ENCODE data around the gene PDE11A.
"Not testable (repeated sequence)": the region's sequence is repeated elsewhere in the genome, so short reads cannot be mapped to it uniquely, and the experiment has no call there.

The PDE11A gene

GRCh38 chr2:177881921-177882320 lies 190.7 kb downstream of the PDE11A start:
- no peak for DNase-seq

- no peak for DNase-seq
These were observed 191.4 kb downstream of the PDE11A start for GRCh38 chr2:177881008-177881747.

DNA sequence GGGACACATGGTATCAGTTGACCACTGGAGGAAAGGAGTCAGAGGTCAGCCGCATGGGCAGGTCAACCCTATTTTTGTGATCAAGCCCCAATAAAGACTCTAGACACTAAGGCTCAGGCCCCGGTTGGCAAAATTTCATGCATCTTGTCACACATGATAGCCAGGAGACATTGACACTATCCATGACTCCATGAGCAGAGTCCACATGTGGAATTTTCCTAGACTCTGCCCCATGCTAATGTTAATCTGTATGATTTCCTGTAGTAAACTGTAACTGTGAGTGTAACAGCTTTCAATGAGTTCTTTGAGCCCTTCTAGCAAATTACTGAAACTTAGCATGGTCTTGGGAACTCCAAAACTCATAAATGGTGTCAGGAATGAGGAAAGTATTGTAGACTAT lies 192.3 kb downstream of the PDE11A start:
- no peak for DNase-seq

DNA sequence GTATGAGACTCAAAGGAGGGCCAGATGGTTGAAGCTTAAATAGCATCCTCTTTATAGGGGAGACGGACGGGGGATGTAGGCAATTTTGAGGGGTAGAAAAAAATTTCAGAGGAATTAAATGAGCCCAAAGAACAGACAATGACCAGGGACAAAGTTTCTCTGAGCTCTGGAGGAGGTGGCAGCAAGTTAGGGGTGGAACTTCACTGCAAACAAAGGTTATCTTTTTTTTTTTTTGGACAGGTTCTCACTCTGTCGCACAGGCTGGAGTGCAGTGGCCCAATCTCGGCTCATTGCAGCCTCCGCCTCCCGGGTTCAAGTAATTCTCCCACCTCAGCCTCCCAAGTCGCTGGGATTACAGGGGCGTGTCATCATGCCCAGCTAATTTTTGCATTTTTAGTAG lies 195.6 kb downstream of the PDE11A start:
- no peak for DNase-seq

DNA sequence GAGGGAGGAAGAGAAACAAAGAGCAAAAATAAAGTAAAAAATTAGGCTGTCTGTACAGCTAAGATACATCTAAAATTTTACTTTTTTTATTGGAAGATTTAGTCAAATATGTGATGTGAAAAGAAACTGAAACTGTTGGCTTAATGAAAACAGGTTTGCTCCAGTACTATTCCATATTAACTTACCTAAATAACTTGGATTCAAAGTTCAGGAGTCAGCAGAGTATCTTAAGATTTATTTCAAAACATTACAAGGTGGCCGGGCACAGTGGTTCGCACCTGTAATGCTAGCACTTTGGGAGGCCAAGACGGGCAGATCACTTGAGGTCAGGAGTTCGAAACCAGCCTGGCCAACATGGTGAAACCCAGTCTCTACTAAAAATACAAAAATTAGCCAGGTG lies 197.9 kb downstream of the PDE11A start:
- DNase-seq, result no peak

DNA sequence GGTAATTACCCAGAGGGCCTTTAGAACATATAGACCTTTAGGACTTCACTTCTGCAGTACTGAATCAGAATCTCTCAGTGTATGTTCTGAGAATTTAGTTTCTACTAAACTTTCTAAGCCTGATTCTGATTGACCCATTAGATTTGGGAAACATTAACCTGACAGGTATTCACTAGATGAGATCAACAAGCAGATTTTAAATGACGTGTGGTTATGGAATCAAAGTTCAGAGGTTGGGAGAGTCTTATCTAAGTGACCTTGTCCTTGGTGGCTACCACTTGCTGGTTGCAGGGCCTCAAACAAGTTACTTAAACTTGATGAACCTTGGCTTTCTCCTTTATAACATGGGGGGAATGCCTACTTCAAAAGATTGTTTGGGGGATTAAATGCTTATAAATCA lies 198.7 kb downstream of the PDE11A start:
- DNase-seq, result no peak

DNA sequence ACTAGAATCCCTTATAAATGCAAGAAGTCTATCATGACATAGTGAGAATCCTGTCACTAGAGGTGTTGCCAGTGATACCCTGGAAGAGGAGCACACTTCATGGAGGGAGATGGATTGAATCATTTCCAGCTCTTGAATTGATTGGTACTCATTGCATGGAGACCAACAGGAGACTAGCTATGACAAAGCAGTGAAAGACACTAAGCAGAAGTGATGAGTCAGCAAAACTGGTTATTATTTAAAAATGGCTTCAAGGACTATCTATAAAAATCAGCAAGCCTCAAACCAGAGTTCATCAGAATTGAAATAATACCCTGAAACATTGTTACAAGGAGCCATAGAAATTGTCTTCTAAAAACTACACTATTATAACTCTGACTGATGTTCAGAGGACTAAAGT lies 200.3 kb downstream of the PDE11A start:
- DNase-seq, result no peak

- no peak for DNase-seq
These were observed 202.7 kb downstream of the PDE11A start for GRCh38 chr2:177869912-177870311.

DNA sequence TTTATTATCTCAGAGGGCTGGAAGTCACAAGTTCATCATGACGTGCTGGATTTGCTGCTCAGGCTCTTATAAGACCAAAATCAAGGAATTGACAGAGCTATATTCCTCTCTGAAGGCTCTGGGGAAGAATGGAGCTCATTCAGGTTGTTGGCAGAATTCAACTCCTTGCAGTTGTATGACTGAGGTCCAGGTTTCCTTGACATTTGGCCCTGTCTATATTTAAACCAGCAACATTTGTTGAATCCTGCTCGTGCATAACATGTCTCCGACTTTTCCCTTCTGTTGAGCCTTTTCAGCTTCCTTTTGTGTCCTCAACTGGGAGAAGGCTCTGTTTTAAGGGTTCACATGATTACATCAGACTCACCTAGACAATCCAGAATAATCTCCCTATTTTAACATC lies 203.4 kb downstream of the PDE11A start:
- DNase-seq, result no peak

GRCh38 chr2:177868806-177869205 lies 203.8 kb downstream of the PDE11A start:
- no peak for DNase-seq

DNA sequence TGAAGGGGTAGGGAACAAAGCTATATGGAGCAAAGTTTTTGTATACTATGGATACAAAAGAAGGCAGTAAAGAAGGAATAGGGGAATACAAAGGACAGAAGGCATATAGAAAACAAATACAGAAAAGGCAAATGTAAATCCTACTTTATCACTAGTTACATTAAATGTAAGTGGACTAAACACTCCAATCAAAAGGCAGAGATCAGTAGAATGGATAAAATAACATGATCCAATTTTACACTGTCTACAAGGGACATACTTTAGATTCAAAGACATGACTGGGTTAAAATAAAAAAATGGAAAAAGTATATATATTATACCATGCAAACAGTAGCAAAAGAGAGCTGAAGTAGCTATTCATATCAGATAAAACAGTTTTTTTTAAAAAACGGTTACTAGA lies 215.0 kb downstream of the PDE11A start:
- no peak for DNase-seq

DNA sequence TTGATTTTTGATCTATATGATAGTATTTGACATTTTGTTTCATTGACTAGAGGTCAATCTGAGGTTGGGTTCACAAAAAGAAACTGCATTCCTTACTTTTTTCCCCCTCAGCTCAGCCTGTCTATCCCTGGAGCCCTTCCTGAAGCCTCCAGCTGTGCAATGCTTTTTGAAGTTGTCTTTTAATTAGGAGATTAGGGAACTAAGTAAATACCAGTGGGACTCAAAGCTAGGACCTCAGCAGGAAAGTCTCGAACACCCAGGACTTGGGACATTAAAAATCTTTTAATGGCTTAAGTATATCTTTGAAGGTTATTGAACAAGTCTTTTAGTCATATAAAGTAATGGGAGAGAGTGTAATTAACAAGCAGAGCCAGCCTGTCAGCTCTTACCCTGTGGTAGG lies 220.2 kb downstream of the PDE11A start:
- no peak for DNase-seq

GRCh38 chr2:177843188-177843587 lies 229.4 kb downstream of the PDE11A start:
- no peak for DNase-seq

- DNase-seq, result no peak
These were observed 230.3 kb downstream of the PDE11A start for GRCh38 chr2:177842243-177842642.

DNA sequence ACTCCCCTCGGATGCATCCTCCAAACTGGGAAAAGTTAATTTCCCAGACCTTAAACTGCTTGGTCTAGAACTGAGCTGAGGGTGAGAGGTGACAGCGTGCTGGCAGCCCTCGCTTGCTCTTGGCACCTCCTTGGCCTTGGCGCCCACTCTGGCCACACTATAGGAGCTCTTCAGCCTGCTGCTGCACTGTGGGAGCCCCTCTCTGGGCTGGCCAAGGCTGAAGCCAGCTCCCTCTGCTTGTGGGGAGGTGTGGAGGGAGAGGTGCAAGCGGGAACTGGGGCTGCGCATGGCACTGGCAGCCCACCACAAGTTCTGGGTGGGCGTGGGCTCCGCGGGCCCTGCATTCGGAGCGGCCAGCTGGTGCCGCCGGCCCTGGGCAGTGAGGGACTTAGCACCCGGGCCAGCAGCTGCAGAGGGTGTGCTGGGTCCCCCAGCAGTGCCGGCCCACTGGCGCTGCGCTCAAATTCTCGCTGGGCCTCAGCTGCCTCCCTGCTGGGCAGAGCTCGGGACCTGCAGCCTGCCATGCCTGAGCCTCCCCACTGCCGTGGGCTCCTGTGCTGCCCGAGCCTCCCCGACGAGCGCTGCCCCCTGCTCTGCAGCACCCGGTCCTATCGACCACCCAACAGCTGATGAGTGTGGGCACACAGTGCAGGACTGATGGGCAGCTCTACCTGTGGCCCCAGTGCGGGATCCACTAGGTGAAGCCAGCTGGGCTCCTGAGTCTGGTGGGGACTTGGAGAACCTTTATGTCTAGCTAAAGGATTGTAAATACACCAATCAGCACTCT lies 237.0 kb downstream of the PDE11A start:
- not testable (repeated sequence) for DNase-seq

DNA sequence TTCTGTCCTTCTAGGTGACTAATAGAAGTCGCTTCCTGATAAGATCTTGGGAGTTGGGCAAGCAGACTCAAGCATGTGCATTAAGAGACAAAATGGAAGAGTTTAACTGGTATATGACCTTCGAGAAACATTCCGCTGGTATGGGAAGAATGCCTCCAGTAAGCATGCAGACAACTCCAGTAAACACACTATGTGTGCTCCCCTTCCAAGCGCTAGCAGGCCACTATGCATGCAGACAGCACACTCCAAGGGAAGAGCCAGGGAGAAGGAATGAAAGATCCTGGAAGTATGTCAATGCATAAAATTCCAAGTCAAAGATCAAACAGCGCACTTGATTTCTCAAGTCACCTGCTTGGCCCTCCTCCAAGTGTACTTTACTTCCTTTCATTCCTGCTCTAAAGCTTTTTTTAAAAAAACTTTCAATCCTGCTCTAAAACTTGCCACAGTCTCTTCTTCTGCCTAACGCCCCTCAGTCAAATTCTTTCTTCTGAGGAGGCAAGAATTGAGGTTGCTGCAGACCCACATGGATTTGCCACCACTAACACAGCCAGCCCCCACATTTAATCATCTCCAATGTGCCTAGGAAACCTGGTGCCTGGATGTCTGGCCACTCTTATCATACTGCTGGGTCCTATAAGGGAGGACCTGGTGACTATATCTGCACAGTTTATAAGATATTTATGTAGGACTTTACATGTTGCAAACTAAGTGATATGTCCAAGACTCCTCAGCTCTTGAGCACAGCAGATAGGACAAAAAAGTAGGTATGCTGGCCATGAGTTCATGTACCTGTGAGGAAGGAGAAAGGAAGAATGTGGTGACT lies 239.8 kb downstream of the PDE11A start:
- DNase-seq, result no peak

- no peak for DNase-seq
These were observed 241.6 kb downstream of the PDE11A start for GRCh38 chr2:177830881-177831386.

DNA sequence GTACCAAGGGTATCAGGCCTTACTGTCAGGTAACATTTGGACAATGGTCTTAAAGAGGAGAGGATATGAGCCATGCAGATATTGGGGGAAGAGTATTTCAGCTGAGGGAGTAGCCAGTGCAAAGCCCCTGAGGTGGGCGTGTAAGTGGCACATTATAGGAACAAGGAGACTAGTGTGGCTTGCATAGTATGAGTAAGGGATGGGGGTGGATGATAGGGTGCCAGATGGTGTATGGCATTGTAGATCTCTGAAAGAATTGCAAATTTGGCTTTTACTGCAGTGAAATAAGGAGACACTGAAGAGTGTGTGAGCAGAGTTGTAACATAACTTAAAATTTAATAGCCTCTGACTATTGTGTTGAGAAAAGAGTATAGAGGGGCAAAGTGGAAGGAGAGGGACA lies 244.0 kb downstream of the PDE11A start:
- no peak for DNase-seq

DNA sequence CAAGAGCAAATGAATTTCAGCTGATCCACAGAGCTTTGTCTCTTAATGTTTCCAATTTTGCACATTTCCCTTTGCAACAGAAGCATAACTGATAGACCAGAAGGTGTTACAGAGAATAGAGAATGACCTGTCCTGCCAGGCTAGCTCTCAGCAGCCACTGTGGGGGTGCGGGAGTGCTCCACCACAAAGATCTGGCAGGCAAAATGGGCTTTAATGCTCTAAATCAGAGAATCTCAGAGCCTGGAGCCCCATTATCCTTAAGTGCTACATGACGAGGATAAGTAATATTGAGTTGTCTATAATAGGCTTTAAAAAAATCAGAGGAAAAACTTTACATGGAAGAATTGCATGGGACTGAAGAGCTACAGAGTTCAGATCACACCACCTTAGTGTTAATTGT lies 245.7 kb downstream of the PDE11A start:
- DNase-seq, result no peak

GRCh38 chr2:177822941-177823340 lies 249.6 kb downstream of the PDE11A start:
- no peak for DNase-seq

- DNase-seq, result no peak
These were observed 254.2 kb downstream of the PDE11A start for GRCh38 chr2:177818412-177818811.

GRCh38 chr2:177817300-177817699 lies 255.3 kb downstream of the PDE11A start:
- no peak for DNase-seq

- DNase-seq, result no peak
These were observed 255.8 kb downstream of the PDE11A start for GRCh38 chr2:177816766-177817165.
